Thyroid gland (tissue), 4 donors: Measurements from ENCODE around the gene NKAP. TPM values are rescaled to one million over a fixed set of nuclear protein-coding genes. Genes with fewer than 3 reads are reported as not detected.

ENCODE experiments used
- DNase-seq, 2 donors: peaks; one replicate each; pipeline ENCODE4 v3.0.0-alpha.2; 2019
- H3K27ac ChIP-seq, 3 donors: fragments of 200-600 bp; sonication (generic); 1 replicate in 2 of 3; 2 replicates in 1 of 3; pipeline ENCODE4 v1.5.1; 2016 to 2019; ENCODE audit warnings: mild to moderate bottlenecking in 1 of 3, moderate library complexity in 1 of 3
- H3K27me3 ChIP-seq: fragments of 200-600 bp; sonication (generic); one replicate; pipeline ENCODE4 v1.5.1; 2019
- H3K36me3 ChIP-seq, 2 donors: fragments of 200-600 bp; sonication (generic); one replicate each; pipeline ENCODE4 v1.5.1; 2016 to 2019
- H3K4me1 ChIP-seq, 2 donors: fragments of 200-600 bp; sonication (generic); one replicate each; pipeline ENCODE4 v1.5.1; 2017 to 2019
- H3K4me3 ChIP-seq, 3 donors: fragments of 200-600 bp; sonication (generic); replicated peaks in 1 of 3; 1 replicate in 2 of 3; 2 replicates in 1 of 3; pipeline ENCODE4 v1.5.1; 2016; ENCODE audit warnings: mild to moderate bottlenecking in 1 of 3
- H3K9me3 ChIP-seq: fragments of 200-600 bp; sonication (generic); one replicate; pipeline ENCODE4 v1.5.1; 2017
- POLR2A ChIP-seq, 2 donors: fragments of 450-650 bp; IDR thresholded peaks; one replicate each; pipeline ENCODE4 v1.6.1; 2017; ENCODE audit warnings: antibody characterized with exemption in 2 of 2, mild to moderate bottlenecking in 2 of 2, moderate library complexity in 1 of 2
- WGBS, 2 donors: methylation state at CpG; one replicate each; pipeline ENCODE4 v1.1.5; 2017; 5-methylcytosine and 5-hydroxymethylcytosine counted together
- intact Hi-C: fragments of 100-400 bp; cut with DNase I; formaldehyde crosslinking; loops from one replicate; pipeline ENCODE4 v1.15.1; 2023
- total RNA-seq, 4 donors: library from RNA; depleted of rRNA; stranded (reverse); fragments of >200 nt; gene quantifications; one replicate each; pipeline ENCODE4 v1.2.3, GENCODE V29; 2016
- TF ChIP-seq, protein P1 (sequence below), 6 experiments: fragments of 200-600 bp in 3 of 6; fragments of 450-650 bp in 3 of 6; sonication (generic) in 3 of 6; IDR thresholded peaks; one replicate each; pipeline ENCODE4 v1.5.1; 2016 to 2019; ENCODE audit warnings: antibody characterized with exemption in 6 of 6, mild to moderate bottlenecking in 2 of 6, inconsistent platforms in 1 of 6, moderate library complexity in 1 of 6

The NKAP gene
- total RNA-seq, 4 donors from 2014 or later: 5.9 to 13.7 (median 8.1) TPM

GRCh38 chrX:119871599-119872395 is 71.8 kb downstream of the NKAP start, which contains the start of the genes NDUFA1 and RNF113A:
TSS of gene NDUFA1 (plus strand) at chrX:119871832. CDS start at chrX:119871912, 80 bp downstream.
TSS of gene RNF113A (minus strand) at chrX:119871733. CDS start at chrX:119871613, 120 bp downstream.
- peak within 1 kb of the TSS in 2 of 3 donors; percentile 45 to 73 for H3K4me3 ChIP-seq
- DNase-seq: peak; percentile 84 to 87
- 0 to 1% methylated on average over 11 to 12 of the region's 62 CpGs for WGBS, 2 donors
- H3K9me3 ChIP-seq: no peaks in the 10 kb centered on the region
- H3K36me3 ChIP-seq: no peaks in the 10 kb centered on the region
- peak within 1 kb of the TSS; percentile 77 to 96 (median 87) for H3K27ac ChIP-seq
- intact Hi-C loops: loop anchor here (5.0 kb wide), 1 partner anchor 79 kb away; the partner anchor contains the start of gene RPL39
- TF ChIP-seq, protein P1, sequence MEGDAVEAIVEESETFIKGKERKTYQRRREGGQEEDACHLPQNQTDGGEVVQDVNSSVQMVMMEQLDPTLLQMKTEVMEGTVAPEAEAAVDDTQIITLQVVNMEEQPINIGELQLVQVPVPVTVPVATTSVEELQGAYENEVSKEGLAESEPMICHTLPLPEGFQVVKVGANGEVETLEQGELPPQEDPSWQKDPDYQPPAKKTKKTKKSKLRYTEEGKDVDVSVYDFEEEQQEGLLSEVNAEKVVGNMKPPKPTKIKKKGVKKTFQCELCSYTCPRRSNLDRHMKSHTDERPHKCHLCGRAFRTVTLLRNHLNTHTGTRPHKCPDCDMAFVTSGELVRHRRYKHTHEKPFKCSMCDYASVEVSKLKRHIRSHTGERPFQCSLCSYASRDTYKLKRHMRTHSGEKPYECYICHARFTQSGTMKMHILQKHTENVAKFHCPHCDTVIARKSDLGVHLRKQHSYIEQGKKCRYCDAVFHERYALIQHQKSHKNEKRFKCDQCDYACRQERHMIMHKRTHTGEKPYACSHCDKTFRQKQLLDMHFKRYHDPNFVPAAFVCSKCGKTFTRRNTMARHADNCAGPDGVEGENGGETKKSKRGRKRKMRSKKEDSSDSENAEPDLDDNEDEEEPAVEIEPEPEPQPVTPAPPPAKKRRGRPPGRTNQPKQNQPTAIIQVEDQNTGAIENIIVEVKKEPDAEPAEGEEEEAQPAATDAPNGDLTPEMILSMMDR (IDR thresholded peaks at IDR 0.05): no peak
- TF ChIP-seq POLR2A (IDR thresholded peaks at IDR 0.05): peak in 1 of 2 donors; percentile 78
- no peaks in the 10 kb centered on the region for H3K27me3 ChIP-seq
- H3K4me1 ChIP-seq: peaks cover 0 to 3% of the 10 kb centered on the region in 2 donors

GRCh38 chrX:119871245-119871598 is 72.3 kb downstream of the NKAP start:
- H3K9me3 ChIP-seq: no peaks in the 10 kb centered on the region
- no peak for DNase-seq
- intact Hi-C loops: loop anchor here (5.0 kb wide), 1 partner anchor 79 kb away; the partner anchor contains the start of gene RPL39
- no peaks in the 10 kb centered on the region for H3K36me3 ChIP-seq
- peak overlapping the region; percentile 77 to 96 (median 87) for H3K27ac ChIP-seq
- peak overlapping the region in 2 of 3 donors; percentile 45 to 60 for H3K4me3 ChIP-seq
- H3K4me1 ChIP-seq: peaks cover 0 to 3% of the 10 kb centered on the region in 2 donors
- no peak for TF ChIP-seq POLR2A (IDR thresholded peaks at IDR 0.05)
- TF ChIP-seq, protein P1 (IDR thresholded peaks at IDR 0.05): no peak
- no peaks in the 10 kb centered on the region for H3K27me3 ChIP-seq
- WGBS, 2 donors: 0 to 1% methylated on average over 15 to 26 of the region's 26 CpGs

Other genes starting within 250 kb of the NKAP start
- gene SOWAHD, start 185.2 kb downstream of the NKAP start, total RNA-seq: not detected
- 1,000 to 10,000 TPM in 3 of 4 donors, 100 to 1,000 TPM in 1; 609 to 3,222 (median 2,121) TPM for gene RPL39, start 152.1 kb downstream of the NKAP start, total RNA-seq
- 1 to 10 TPM; 3.2 to 4.4 (median 3.9) TPM for gene UPF3B, start 90.8 kb downstream of the NKAP start, total RNA-seq
- gene RNF113A, start 72.0 kb downstream of the NKAP start, total RNA-seq: 10 to 100 TPM; 10.1 to 18.0 (median 14.9) TPM
- 10 to 100 TPM; 36.2 to 80.0 (median 66.6) TPM for gene NDUFA1, start 71.9 kb downstream of the NKAP start, total RNA-seq
- gene AKAP14, start 47.9 kb downstream of the NKAP start, total RNA-seq: not detected
- under 1 TPM in 1 of 4 donors, not detected in 3; 0.13 TPM for gene RHOXF2B, start 133.9 kb upstream of the NKAP start, total RNA-seq
- not detected for gene RHOXF1, start 172.2 kb upstream of the NKAP start, total RNA-seq
- gene RHOXF2, start 214.9 kb upstream of the NKAP start, total RNA-seq: not detected